SH-SY5Y (cell line): Measurements from ENCODE around the gene CNIH4.

ENCODE experiments used
- GATA2 ChIP-seq: IDR thresholded peaks from 2 replicates; pipeline ENCODE4 v1.6.1; 2011; ENCODE audit warnings: mild to moderate bottlenecking, low read depth, low read length
- GATA3 ChIP-seq: IDR thresholded peaks from 2 replicates; pipeline ENCODE4 v1.6.1; 2011; ENCODE audit warnings: low read depth, mild to moderate bottlenecking, low read length, moderate library complexity

- TF ChIP-seq GATA3 (no peak), GATA2 (no peak)
These were observed 13.0 kb upstream of the CNIH4 start for GRCh38 chr1:224343679-224344078.
